VCaP (cell line): ENCODE results near the gene TMEM126A.
A peak's percentile ranks its signal among the peaks of the same experiment; 100 is the strongest.

Experiments used
- H3K27ac ChIP-seq: fragments of 450-650 bp; 2 replicates; pipeline ENCODE4 v1.5.1; 2017
- TF ChIP-seq, protein P1 (sequence below): fragments of 450-650 bp; conservative IDR thresholded peaks from 2 replicates; pipeline ENCODE4 v1.5.1; 2017; ENCODE audit warnings: mild to moderate bottlenecking, moderate library complexity

The TMEM126A gene

GRCh38 chr11:85626496-85626895 is 21.3 kb upstream of the TMEM126A start:
- TF ChIP-seq, protein P1, sequence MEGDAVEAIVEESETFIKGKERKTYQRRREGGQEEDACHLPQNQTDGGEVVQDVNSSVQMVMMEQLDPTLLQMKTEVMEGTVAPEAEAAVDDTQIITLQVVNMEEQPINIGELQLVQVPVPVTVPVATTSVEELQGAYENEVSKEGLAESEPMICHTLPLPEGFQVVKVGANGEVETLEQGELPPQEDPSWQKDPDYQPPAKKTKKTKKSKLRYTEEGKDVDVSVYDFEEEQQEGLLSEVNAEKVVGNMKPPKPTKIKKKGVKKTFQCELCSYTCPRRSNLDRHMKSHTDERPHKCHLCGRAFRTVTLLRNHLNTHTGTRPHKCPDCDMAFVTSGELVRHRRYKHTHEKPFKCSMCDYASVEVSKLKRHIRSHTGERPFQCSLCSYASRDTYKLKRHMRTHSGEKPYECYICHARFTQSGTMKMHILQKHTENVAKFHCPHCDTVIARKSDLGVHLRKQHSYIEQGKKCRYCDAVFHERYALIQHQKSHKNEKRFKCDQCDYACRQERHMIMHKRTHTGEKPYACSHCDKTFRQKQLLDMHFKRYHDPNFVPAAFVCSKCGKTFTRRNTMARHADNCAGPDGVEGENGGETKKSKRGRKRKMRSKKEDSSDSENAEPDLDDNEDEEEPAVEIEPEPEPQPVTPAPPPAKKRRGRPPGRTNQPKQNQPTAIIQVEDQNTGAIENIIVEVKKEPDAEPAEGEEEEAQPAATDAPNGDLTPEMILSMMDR, result no peak
- peak overlapping the region; percentile 78; the same call in 1 of the 2 replicates for H3K27ac ChIP-seq

GRCh38 chr11:85627332-85627997 is 20.3 kb upstream of the TMEM126A start, which contains the start of gene DLG2:
Gene DLG2, minus strand, starts transcription at chr11:85627344.
- TF ChIP-seq, protein P1, result no peak
- H3K27ac ChIP-seq, result peak within 1 kb of the TSS; percentile 78

- TF ChIP-seq, protein P1, result no peak
- peak within 1 kb of the TSS; percentile 78 for H3K27ac ChIP-seq
Measured at GRCh38 chr11:85627998-85628770, 19.6 kb upstream of the TMEM126A start, which contains the start of gene TMEM126B. Gene TMEM126B, plus strand, starts transcription at chr11:85628593. Its CDS starts 15 bp downstream, at chr11:85628608.

GRCh38 chr11:85628771-85629341 is 18.9 kb upstream of the TMEM126A start:
- TF ChIP-seq, protein P1, result no peak
- peak overlapping the region; percentile 78 for H3K27ac ChIP-seq

GRCh38 chr11:85634747-85635146 is 13.0 kb upstream of the TMEM126A start:
- TF ChIP-seq, protein P1, result no peak
- peak overlapping the region; percentile 9; the same call in 1 of the 2 replicates for H3K27ac ChIP-seq

- no peak overlapping the region for H3K27ac ChIP-seq
- TF ChIP-seq, protein P1, result no peak
Measured at GRCh38 chr11:85643191-85643614, 4.6 kb upstream of the TMEM126A start.

- TF ChIP-seq, protein P1, result no peak
- H3K27ac ChIP-seq, result peak overlapping the region; percentile 78
Measured at GRCh38 chr11:85647078-85647477, 689 bp upstream of the TMEM126A start.
